Loucy (cell line): ENCODE measurements around the gene CUBN.

Experiments
- CTCF ChIP-seq: fragments of 200-600 bp; sonication (generic); conservative IDR thresholded peaks from 2 replicates; pipeline ENCODE4 v1.5.1; 2014; ENCODE audit warnings: mild to moderate bottlenecking, antibody characterized with exemption, low read length
- EZH2phosphoT487 ChIP-seq: fragments of 200-600 bp; IDR thresholded peaks from 2 replicates; pipeline ENCODE4 v1.6.1; 2018; ENCODE audit warnings: antibody characterized with exemption, mild to moderate bottlenecking, moderate library complexity, borderline replicate concordance

GRCh38 chr10:16901106-16901505 lies 228.5 kb downstream of the CUBN start:
- TF ChIP-seq CTCF (no peak), EZH2phosphoT487 (no peak)
